ENCODE measurements around the gene MRAP2. TPM values are rescaled to one million over a fixed set of nuclear protein-coding genes. Genes with fewer than 3 reads are reported as not detected.

MRAP2 gene
- 0.15 TPM in 1 of 2 replicates, not detected in the other for total RNA-seq

GRCh38 chr6:84033523-84034451 lies at the start of gene MRAP2:
Gene MRAP2, plus strand, starts transcription at chr6:84033772. Its CDS starts 21,547 bp downstream, at chr6:84055319.

Other genes starting within 250 kb of the MRAP2 start
- 0.74 TPM in 1 of 2 replicates, not detected in the other for gene RIPPLY2, start 180.4 kb upstream of the MRAP2 start, total RNA-seq
- gene CYB5R4, start 174.1 kb upstream of the MRAP2 start, total RNA-seq: 7.6 and 13.3 TPM in 2 replicates
- 3.5 and 3.7 TPM in 2 replicates for gene CEP162, start 193.9 kb downstream of the MRAP2 start, total RNA-seq

Measured in bronchus fibroblast of lung (primary cell).